ENCODE measurements around the gene SOX6.

The SOX6 gene

DNA sequence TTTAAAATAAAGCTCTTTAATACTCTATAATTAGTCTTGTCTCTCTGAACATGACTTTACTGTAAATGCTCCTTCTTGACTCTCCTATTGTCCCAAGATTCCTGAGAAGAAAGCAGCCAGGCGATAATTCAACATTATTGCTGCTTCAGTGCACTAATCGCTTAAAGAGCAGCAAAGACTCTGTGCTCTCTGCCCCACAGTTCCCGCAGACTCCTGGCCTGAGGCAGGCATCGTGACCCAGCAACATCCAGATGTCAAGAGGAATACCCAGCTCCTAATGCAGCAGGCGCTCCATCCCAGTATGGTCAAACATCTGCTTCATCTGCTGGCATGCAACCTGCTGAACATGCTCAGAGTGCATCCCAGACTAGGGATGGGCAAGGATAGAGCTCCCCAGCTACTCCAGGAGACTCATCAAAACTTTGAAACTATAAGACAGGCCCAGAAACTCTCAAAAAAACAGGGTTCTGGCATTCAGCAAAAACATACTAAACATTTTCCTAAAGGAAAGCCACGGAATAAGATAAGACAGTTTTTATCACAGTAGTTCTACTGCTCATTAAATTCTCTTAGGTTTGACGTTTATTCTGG, 270.0 kb downstream of the SOX6 start:
- TF ChIP-seq FOXP2 (optimal IDR thresholded peaks at IDR 0.05; ENCODE audit: borderline replicate concordance, extremely low read depth, extremely low read length, insufficient read depth), result no peak
- TF ChIP-seq REST (IDR thresholded peaks at IDR 0.05; ENCODE audit: insufficient read depth in 1 of 2, low read depth in 2 of 2, low read length in 2 of 2), result no peak
- no peak for TF ChIP-seq TAF1 (IDR thresholded peaks at IDR 0.05; ENCODE audit: borderline replicate concordance, insufficient read depth, low read length)
- no peak for TF ChIP-seq SIN3A (IDR thresholded peaks at IDR 0.05; ENCODE audit: borderline replicate concordance, insufficient read depth, low read length)
- no peak for TF ChIP-seq POLR2AphosphoS5 (IDR thresholded peaks at IDR 0.05; ENCODE audit: low read depth, low read length)

GRCh38 chr11:16082095-16083055, 274.0 kb downstream of the SOX6 start:
- TF ChIP-seq FOXP2 (optimal IDR thresholded peaks at IDR 0.05; ENCODE audit: borderline replicate concordance, extremely low read depth, extremely low read length, insufficient read depth), result no peak
- no peak for TF ChIP-seq POLR2AphosphoS5 (IDR thresholded peaks at IDR 0.05; ENCODE audit: low read depth, low read length)
- TF ChIP-seq REST (IDR thresholded peaks at IDR 0.05; ENCODE audit: insufficient read depth in 1 of 2, low read depth in 2 of 2, low read length in 2 of 2), result no peak
- TF ChIP-seq TAF1 (IDR thresholded peaks at IDR 0.05; ENCODE audit: borderline replicate concordance, insufficient read depth, low read length), result no peak
- TF ChIP-seq SIN3A (IDR thresholded peaks at IDR 0.05; ENCODE audit: borderline replicate concordance, insufficient read depth, low read length), result no peak

DNA sequence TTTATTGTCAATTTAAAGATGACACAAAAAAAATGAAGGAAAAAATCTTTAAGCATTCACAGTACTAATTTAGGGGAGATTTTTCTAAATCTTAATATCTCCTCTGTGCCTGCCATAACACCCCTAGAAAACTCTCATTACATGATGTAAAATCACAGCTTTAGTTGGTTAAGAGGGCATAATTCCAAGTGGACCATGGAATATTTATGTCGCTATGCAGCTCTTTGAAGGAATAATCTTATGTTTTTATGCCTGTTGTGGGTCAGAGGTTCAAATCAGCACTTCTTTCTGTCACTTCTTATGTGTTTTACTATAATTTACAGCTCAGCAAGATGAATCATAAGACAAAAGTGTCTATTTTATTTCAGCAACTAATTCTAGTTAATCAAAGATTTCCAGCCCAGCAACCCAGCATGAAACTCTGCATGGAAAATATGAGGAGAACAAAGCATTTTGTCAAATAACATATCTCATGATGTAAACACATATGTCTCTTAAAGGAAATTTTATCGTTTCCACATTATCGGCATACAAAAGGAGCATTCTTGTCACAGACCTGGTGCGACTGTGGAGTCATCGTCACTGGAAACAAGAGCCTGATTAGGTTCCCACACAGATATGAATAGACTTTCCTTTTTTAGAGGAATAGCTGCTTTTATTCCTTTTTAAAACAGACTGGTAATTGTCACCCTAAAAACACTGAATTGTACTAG, 274.8 kb downstream of the SOX6 start:
- TF ChIP-seq SIN3A (IDR thresholded peaks at IDR 0.05; ENCODE audit: borderline replicate concordance, insufficient read depth, low read length) (no peak), POLR2AphosphoS5 (IDR thresholded peaks at IDR 0.05; ENCODE audit: low read depth, low read length) (no peak), FOXP2 (optimal IDR thresholded peaks at IDR 0.05; ENCODE audit: borderline replicate concordance, extremely low read depth, extremely low read length, insufficient read depth) (no peak), TAF1 (IDR thresholded peaks at IDR 0.05; ENCODE audit: borderline replicate concordance, insufficient read depth, low read length) (no peak), REST (IDR thresholded peaks at IDR 0.05; ENCODE audit: insufficient read depth in 1 of 2, low read depth in 2 of 2, low read length in 2 of 2) (no peak)

DNA sequence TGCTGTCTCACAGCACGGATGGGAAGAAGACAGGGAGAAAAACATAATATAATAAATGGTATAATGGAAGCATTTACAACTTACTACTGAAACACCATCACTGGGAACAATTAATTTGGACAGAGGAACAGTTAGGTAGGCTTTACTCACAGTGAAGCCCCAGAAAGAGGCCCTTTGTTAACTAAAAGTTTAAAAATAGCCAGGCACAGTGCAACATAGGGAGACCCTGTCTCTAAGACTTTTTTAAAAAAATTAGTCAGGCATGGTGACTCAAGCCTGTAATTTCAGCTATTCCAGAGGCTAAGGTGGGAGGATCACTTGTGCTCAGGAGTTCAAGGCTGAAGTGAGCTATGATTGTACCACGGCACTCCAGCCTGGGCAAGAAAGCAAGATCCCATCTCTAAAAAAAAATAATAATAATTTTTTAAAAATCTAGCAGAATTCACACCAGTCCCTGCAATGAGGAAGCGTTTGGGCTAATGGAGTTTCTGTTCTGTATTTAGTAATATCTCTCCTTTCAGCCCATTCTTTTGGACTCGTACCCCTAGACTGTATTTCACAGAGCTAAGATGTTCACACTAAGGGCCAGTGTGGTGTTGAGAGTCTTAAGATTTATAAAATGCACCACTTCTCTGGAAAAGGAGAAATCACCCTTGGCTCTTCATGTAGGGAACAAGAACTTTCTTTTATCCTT, 275.5 kb downstream of the SOX6 start:
- no peak for TF ChIP-seq REST (IDR thresholded peaks at IDR 0.05; ENCODE audit: insufficient read depth in 1 of 2, low read depth in 2 of 2, low read length in 2 of 2)
- no peak for TF ChIP-seq POLR2AphosphoS5 (IDR thresholded peaks at IDR 0.05; ENCODE audit: low read depth, low read length)
- no peak for TF ChIP-seq TAF1 (IDR thresholded peaks at IDR 0.05; ENCODE audit: borderline replicate concordance, insufficient read depth, low read length)
- no peak for TF ChIP-seq FOXP2 (optimal IDR thresholded peaks at IDR 0.05; ENCODE audit: borderline replicate concordance, extremely low read depth, extremely low read length, insufficient read depth)
- no peak for TF ChIP-seq SIN3A (IDR thresholded peaks at IDR 0.05; ENCODE audit: borderline replicate concordance, insufficient read depth, low read length)
